NCI-H2107 treated with DMSO at 0.1 percent for 48 hours (cell line): ENCODE data around the gene BCKDHB.
"Not testable (repeated sequence)": the region's sequence is repeated elsewhere in the genome, so short reads cannot be mapped to it uniquely, and the experiment has no call there.

Experiments used
- DNase-seq: peaks from one replicate; lab custom pipeline; 2025; ENCODE audit not compliant: unreplicated experiment; lab: John Stamatoyannopoulos, UW

The BCKDHB gene

GRCh38 chr6:80106418-80107235 lies at the start of gene BCKDHB:
Gene BCKDHB, plus strand, starts transcription at chr6:80106671. Its CDS starts 23 bp downstream, at chr6:80106694.
- peak; percentile 94 for DNase-seq

GRCh38 chr6:80060774-80061173 lies 45.7 kb upstream of the BCKDHB start:
- DNase-seq, result no peak

- not testable (repeated sequence) for DNase-seq
Observed at GRCh38 chr6:80068146-80068545, 38.3 kb upstream of the BCKDHB start.

- not testable (repeated sequence) for DNase-seq
Observed at GRCh38 chr6:80070431-80070830, 36.0 kb upstream of the BCKDHB start.

GRCh38 chr6:80077067-80077466 lies 29.4 kb upstream of the BCKDHB start:
- DNase-seq, result no peak

GRCh38 chr6:80088637-80089036 lies 17.8 kb upstream of the BCKDHB start:
- no peak for DNase-seq

- DNase-seq, result no peak
Observed at GRCh38 chr6:80091506-80091905, 15.0 kb upstream of the BCKDHB start.

GRCh38 chr6:80094017-80094416 lies 12.5 kb upstream of the BCKDHB start:
- DNase-seq, result peak; percentile 7

GRCh38 chr6:80095600-80095999 lies 10.9 kb upstream of the BCKDHB start:
- no peak for DNase-seq

GRCh38 chr6:80098392-80098791 lies 8.1 kb upstream of the BCKDHB start:
- DNase-seq, result no peak

GRCh38 chr6:80104520-80104919 lies 2.0 kb upstream of the BCKDHB start:
- DNase-seq, result no peak

- DNase-seq, result no peak
Observed at GRCh38 chr6:80105972-80106417, 476 bp upstream of the BCKDHB start.

- not testable (repeated sequence) for DNase-seq
Observed at GRCh38 chr6:80122576-80122975, 16.1 kb downstream of the BCKDHB start.

GRCh38 chr6:80126657-80127345 lies 20.3 kb downstream of the BCKDHB start:
- no peak for DNase-seq

GRCh38 chr6:80129485-80129884 lies 23.0 kb downstream of the BCKDHB start:
- DNase-seq, result no peak

- peak; percentile 78 for DNase-seq
Observed at GRCh38 chr6:80133020-80133419, 26.5 kb downstream of the BCKDHB start.

- DNase-seq, result no peak
Observed at GRCh38 chr6:80134065-80134464, 27.6 kb downstream of the BCKDHB start.

GRCh38 chr6:80142586-80142985 lies 36.1 kb downstream of the BCKDHB start:
- DNase-seq, result no peak

- no peak for DNase-seq
Observed at GRCh38 chr6:80143419-80143937, 37.0 kb downstream of the BCKDHB start.

GRCh38 chr6:80144753-80145315 lies 38.4 kb downstream of the BCKDHB start:
- no peak for DNase-seq

GRCh38 chr6:80145509-80145908 lies 39.0 kb downstream of the BCKDHB start:
- DNase-seq, result no peak

GRCh38 chr6:80145921-80146320 lies 39.5 kb downstream of the BCKDHB start:
- DNase-seq, result no peak
